GM12865 (cell line): ENCODE data around the gene RLN3.
A peak's percentile ranks its signal among the peaks of the same experiment; 100 is the strongest.
"Not testable (repeated sequence)": the region's sequence is repeated elsewhere in the genome, so short reads cannot be mapped to it uniquely, and the experiment has no call there.

Experiments
- DNase-seq: peaks from one replicate; pipeline ENCODE4 v3.0.0; 2010; ENCODE audit warnings: low read depth
- H3K4me3 ChIP-seq: 2 replicates; pipeline ENCODE4 v1.5.1; 2011; ENCODE audit warnings: mild to moderate bottlenecking, low read depth, low read length, control low read depth
- TF ChIP-seq, protein P1 (sequence below): IDR thresholded peaks from 2 replicates; pipeline ENCODE4 v1.5.1; 2011; ENCODE audit warnings: low read length, control low read depth, low read depth, inconsistent platforms; ENCODE audit not compliant: insufficient read depth; ENCODE audit errors: missing control alignments

Gene RLN3

DNA sequence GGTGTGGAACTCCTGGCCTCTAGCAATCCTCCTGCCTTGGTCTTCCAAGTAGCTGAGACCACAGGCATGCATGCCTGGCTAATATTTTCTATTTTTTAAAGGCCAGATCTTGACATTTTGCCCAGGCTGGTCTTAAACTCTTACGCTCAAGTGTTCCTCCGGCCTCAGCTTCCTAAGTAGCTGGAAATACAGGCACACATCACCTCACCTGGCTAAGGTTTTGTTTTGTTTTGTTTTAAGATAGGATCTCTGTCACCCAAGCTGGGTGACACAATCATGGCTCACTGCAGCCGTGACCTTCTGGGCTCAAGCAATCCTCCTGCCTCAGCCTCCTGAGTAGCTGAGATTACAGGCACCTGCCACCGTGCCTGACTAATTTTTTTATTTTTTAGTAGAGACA is 5.5 kb upstream of the RLN3 start:
- no peak overlapping the region for H3K4me3 ChIP-seq
- TF ChIP-seq, protein P1, sequence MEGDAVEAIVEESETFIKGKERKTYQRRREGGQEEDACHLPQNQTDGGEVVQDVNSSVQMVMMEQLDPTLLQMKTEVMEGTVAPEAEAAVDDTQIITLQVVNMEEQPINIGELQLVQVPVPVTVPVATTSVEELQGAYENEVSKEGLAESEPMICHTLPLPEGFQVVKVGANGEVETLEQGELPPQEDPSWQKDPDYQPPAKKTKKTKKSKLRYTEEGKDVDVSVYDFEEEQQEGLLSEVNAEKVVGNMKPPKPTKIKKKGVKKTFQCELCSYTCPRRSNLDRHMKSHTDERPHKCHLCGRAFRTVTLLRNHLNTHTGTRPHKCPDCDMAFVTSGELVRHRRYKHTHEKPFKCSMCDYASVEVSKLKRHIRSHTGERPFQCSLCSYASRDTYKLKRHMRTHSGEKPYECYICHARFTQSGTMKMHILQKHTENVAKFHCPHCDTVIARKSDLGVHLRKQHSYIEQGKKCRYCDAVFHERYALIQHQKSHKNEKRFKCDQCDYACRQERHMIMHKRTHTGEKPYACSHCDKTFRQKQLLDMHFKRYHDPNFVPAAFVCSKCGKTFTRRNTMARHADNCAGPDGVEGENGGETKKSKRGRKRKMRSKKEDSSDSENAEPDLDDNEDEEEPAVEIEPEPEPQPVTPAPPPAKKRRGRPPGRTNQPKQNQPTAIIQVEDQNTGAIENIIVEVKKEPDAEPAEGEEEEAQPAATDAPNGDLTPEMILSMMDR, result no peak
- DNase-seq, result no peak

DNA sequence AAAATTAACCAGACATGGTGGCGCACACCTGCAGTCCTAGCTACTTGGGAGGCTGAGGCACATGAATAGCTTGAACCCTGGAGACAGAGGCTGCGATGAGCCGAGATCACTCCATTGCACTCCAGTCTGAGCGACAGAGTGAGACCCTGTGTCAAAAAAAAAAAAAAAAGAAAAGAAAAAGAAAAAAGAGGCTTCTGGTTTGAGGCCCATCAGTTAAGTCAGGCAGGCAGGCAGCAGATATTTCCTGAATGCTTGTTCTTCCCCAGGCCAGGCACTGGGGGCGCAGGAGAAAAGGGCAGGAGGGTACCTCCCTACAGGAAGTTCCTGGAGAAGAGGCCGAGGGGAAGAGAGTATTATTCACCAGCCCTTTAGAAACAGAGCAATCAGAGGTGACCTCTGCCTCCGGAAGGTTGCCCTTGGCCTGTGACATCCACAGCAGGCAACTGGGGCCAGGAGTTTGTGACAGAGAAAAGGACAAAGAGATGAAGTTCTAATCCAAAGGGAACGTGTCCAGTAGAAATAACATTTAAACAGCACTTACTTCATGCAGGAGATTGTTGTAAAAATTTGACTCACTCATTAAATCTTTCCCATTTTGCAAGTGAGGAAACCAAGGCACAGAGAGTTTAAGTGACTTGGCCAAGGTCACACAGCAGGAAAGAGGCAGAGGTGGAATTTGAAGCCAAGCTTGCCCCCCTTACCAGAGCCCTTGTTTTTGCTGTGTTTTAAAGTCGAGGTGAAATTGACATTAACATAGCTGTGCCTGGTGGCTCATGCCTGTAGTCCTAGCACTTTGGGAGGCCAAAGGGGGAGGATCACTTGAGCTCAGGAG is 4.3 kb upstream of the RLN3 start:
- TF ChIP-seq, protein P1, result peak; percentile 27
- DNase-seq, result peak; percentile 59
- H3K4me3 ChIP-seq, result no peak overlapping the region

DNA sequence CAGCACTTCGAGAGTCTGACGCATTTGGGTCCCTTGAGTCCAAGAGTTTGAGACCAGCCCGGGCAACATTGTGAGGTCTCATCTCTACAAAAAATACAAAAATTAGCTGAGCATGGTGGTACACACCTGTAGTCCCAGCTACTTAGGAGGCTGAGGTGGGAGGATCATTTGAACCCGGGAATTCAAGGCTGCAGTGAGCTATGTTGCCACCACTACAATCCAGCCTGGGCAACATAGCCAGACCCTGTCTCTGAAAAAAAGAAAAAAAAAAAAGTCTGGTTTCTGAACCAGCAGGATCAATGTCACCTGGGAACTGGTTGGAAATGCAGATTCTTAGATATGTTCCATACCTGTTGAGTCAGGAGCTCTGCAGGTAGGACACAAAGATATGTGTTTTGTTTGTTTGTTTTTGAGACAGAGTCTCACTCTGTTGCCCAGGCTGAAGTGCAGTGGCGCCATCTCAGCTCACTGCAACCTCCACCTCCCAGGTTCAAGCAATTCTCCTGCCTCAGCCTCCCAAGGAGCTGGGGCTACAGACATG is 1.2 kb upstream of the RLN3 start:
- H3K4me3 ChIP-seq, DNase-seq: not testable (repeated sequence)

DNA sequence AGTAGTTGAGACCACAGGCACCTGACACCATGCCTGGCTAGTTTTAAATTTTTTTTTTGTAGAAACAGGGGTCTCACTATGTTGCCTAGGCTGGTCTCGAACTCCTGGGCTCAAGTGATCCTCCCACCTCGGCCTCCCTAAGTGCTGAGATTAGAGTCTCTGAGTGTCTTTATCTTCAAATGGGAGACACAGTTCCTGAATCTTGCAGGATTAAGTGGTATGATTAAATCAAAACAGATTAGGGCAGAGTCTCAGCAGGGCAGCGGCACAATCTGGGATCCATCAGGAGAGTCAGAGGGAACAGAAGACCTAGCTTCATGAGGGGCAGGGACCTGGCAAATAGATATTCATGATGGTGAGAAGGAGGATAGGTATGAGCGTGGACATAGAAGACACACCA is 953 bp downstream of the RLN3 start:
- TF ChIP-seq, protein P1, result no peak
- H3K4me3 ChIP-seq, result no peak overlapping the region
- DNase-seq, result no peak

DNA sequence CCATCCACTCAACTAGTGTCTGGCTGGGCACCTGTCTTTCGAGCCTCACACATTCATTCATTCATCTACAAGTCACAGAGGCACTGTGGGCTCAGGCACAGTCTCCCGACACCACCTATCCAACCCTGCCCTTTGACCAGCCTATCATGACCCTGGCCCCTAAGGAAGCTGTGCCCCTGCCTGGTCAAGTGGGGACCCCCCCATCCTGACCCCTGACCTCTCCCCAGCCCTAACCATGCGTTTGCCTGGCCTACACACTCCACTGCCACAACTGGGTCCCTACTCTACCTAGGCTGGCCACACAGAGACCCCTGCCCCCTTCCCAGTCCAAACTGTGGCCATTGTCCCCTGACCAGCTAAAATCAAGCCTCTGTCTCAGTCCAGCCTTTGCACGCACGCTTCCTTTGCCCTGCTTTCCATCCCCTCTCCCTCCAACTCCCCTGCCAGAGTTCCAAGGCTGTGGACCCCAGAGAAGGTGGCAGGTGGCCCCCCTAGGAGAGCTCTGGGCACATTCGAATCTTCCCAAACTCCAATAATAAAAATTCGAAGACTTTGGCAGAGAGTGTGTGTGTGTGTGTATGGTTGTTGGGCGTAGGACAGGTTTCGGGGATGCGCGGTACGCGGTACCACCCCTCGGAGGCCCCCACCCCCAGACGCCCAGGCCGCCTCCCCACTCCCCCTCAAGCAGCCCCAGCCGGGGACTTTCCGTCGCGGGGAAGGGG is 3.2 kb downstream of the RLN3 start:
- TF ChIP-seq, protein P1, result no peak
- no peak for DNase-seq
- peak overlapping the region; percentile 76 for H3K4me3 ChIP-seq

DNA sequence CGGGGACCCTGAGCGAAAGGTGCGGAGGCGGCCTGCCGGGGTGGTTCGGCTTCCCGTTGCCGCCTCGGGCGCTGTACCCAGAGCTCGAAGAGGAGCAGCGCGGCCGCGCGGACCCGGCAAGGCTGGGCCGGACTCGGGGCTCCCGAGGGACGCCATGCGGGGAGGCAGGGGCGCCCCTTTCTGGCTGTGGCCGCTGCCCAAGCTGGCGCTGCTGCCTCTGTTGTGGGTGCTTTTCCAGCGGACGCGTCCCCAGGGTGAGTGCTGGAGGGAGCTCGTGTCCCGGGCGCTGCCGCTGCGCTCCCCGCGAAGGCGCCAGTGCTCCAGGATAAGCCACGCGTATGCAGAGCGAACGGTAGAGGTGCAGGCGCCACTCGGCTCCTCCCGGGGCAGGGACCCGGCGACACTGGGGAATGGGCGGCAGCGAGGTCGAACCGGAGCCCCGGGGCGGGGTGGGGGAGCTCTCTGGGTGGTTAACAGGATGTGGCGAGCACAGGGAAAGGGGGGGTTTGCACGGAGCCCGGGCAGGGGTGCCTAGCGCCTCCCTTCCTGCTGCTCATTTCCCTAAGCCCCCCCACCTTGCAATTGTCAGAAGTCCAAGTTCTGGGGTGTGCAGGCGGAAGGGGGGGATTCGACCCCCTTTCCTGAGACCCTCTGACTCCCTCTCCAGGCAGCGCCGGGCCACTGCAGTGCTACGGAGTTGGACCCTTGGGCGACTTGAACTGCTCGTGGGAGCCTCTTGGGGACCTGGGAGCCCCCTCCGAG is 4.0 kb downstream of the RLN3 start, which contains the start of gene IL27RA:
Gene IL27RA (plus strand): TSS at position 44 of the 762 bp plus-strand sequence. CDS start 111 bp downstream, at position 155.
- TF ChIP-seq, protein P1, result peak; percentile 83
- H3K4me3 ChIP-seq, result peak within 1 kb of the TSS; percentile 76
- peak; percentile 93 for DNase-seq
